Transverse colon (tissue), 4 donors: ENCODE data around the gene SLC25A36.

Source experiments
- CTCF ChIP-seq, 5 experiments: fragments of 200-600 bp in 3 of 5; fragments of 450-650 bp in 2 of 5; sonication (generic) in 3 of 5; IDR thresholded peaks; 1 replicate in 2 of 5; 2 replicates in 3 of 5; pipeline ENCODE4 v1.5.1; 2016 to 2017; ENCODE audit warnings: antibody characterized with exemption in 5 of 5, inconsistent platforms in 3 of 5, mild to moderate bottlenecking in 2 of 5, moderate library complexity in 1 of 5
- EP300 ChIP-seq: sonication (generic); formaldehyde crosslinking; IDR thresholded peaks from one replicate; pipeline ENCODE4 v1.6.1; 2017; ENCODE audit warnings: antibody characterized with exemption, low read depth
- POLR2A ChIP-seq: fragments of 450-650 bp; IDR thresholded peaks from one replicate; pipeline ENCODE4 v1.6.1; 2016; ENCODE audit warnings: antibody characterized with exemption, mild to moderate bottlenecking, moderate library complexity
- POLR2AphosphoS5 ChIP-seq, 3 donors: sonication (generic); formaldehyde crosslinking; IDR thresholded peaks; one replicate each; pipeline ENCODE4 v1.6.1; 2016; ENCODE audit warnings: antibody characterized with exemption in 3 of 3

GRCh38 chr3:140954576-140954975 is 12.9 kb downstream of the SLC25A36 start:
- no peak for TF ChIP-seq POLR2AphosphoS5 (IDR thresholded peaks at IDR 0.05)
- no peak for TF ChIP-seq POLR2A
- no peak for TF ChIP-seq CTCF (IDR thresholded peaks at IDR 0.05)
- no peak for TF ChIP-seq EP300
